Skeletal muscle tissue (tissue), 4 donors: ENCODE measurements around the gene NAIF1. TPM values are rescaled to one million over a fixed set of nuclear protein-coding genes. Genes with fewer than 3 reads are reported as not detected.
"Not testable (repeated sequence)": the region's sequence is repeated elsewhere in the genome, so short reads cannot be mapped to it uniquely, and the experiment has no call there.

Source experiments
- H3K27ac ChIP-seq: one replicate; pipeline ENCODE4 v1.7.0; 2013; ENCODE audit warnings: mild to moderate bottlenecking, low read depth, low read length, inconsistent platforms
- H3K27me3 ChIP-seq, 3 donors: one replicate each; pipeline ENCODE4 v1.7.0; 2013; ENCODE audit warnings: low read length in 3 of 3; ENCODE audit not compliant: control insufficient read depth in 3 of 3, insufficient read depth in 3 of 3
- H3K36me3 ChIP-seq, 3 donors: one replicate each; pipeline ENCODE4 v1.7.0; 2013; ENCODE audit warnings: low read length in 3 of 3; ENCODE audit not compliant: control insufficient read depth in 3 of 3, insufficient read depth in 3 of 3
- H3K4me1 ChIP-seq, 3 donors: one replicate each; pipeline ENCODE4 v1.7.0; 2013; ENCODE audit warnings: low read length in 3 of 3, mild to moderate bottlenecking in 3 of 3; ENCODE audit not compliant: control insufficient read depth in 3 of 3, insufficient read depth in 3 of 3
- H3K4me3 ChIP-seq, 3 donors: one replicate each; pipeline ENCODE4 v1.7.0; 2013; ENCODE audit warnings: low read length in 3 of 3
- H3K9ac ChIP-seq, 3 donors: one replicate each; pipeline ENCODE4 v1.7.0; 2013; ENCODE audit warnings: low read length in 3 of 3, mild to moderate bottlenecking in 3 of 3, moderate library complexity in 2 of 3, low read depth in 1 of 3
- H3K9me3 ChIP-seq, 3 donors: one replicate each; pipeline ENCODE4 v1.7.0; 2013; ENCODE audit warnings: low read length in 3 of 3; ENCODE audit not compliant: control insufficient read depth in 3 of 3
- total RNA-seq: library from RNA; depleted of rRNA; stranded (reverse); fragments of >200 nt; gene quantifications from one replicate; pipeline ENCODE4 v1.2.3, GENCODE V29; 2014
- donor health status: Osteomylitis.

NAIF1 gene
- total RNA-seq, 1 donor from 2014 or later: 8.9 TPM

- Histone ChIP-seq H3K36me3 (no peaks in the 10 kb centered on the region), H3K9ac (no peak overlapping the region)
These were observed 15.0 kb downstream of the NAIF1 start for GRCh38 chr9:128051932-128052709.

GRCh38 chr9:128049843-128050242 lies 17.3 kb downstream of the NAIF1 start:
- no peaks in the 10 kb centered on the region for H3K36me3 ChIP-seq
- peak overlapping the region in 2 of 3 donors; percentile 20 to 40 for H3K9ac ChIP-seq
- no peaks in the 10 kb centered on the region for H3K9me3 ChIP-seq
- no peak overlapping the region for H3K27ac ChIP-seq
- peaks cover 11 to 16% (median 13%) of the 10 kb centered on the region in 3 donors for H3K4me1 ChIP-seq
- no peaks in the 10 kb centered on the region for H3K27me3 ChIP-seq
- no peak overlapping the region for H3K4me3 ChIP-seq

More at GRCh38 chr9:128051932-128052709, 15.0 kb downstream of the NAIF1 start:
- H3K27me3 ChIP-seq: no peaks in the 10 kb centered on the region
- peaks cover 20 to 30% (median 27%) of the 10 kb centered on the region in 3 donors for H3K4me1 ChIP-seq
- no peaks in the 10 kb centered on the region for H3K9me3 ChIP-seq
- no peak overlapping the region for H3K4me3 ChIP-seq
- H3K27ac ChIP-seq: no peak overlapping the region

- Histone ChIP-seq H3K9ac (no peak overlapping the region), H3K4me1 (peaks cover 11 to 16% (median 16%) of the 10 kb centered on the region in 3 donors), H3K4me3 (no peak overlapping the region), H3K27ac (no peak overlapping the region), H3K27me3 (no peaks in the 10 kb centered on the region), H3K9me3 (no peaks in the 10 kb centered on the region), H3K36me3 (no peaks in the 10 kb centered on the region)
These were observed 18.5 kb downstream of the NAIF1 start for GRCh38 chr9:128048663-128049062.

- Histone ChIP-seq H3K27me3 (no peaks in the 10 kb centered on the region), H3K9ac (no peak overlapping the region), H3K4me1 (peaks cover 14 to 23% (median 23%) of the 10 kb centered on the region in 3 donors), H3K36me3 (no peaks in the 10 kb centered on the region), H3K9me3 (no peaks in the 10 kb centered on the region), H3K4me3 (no peak overlapping the region), H3K27ac (no peak overlapping the region)
These were observed 19.9 kb downstream of the NAIF1 start for GRCh38 chr9:128047231-128047630.

GRCh38 chr9:128045831-128046230 lies 21.3 kb downstream of the NAIF1 start:
- H3K27ac ChIP-seq: no peak overlapping the region
- H3K9ac ChIP-seq: no peak overlapping the region
- H3K9me3 ChIP-seq: no peaks in the 10 kb centered on the region
- H3K36me3 ChIP-seq: no peaks in the 10 kb centered on the region
- peaks cover 7 to 17% (median 16%) of the 10 kb centered on the region in 3 donors for H3K4me1 ChIP-seq
- H3K4me3 ChIP-seq: no peak overlapping the region
- H3K27me3 ChIP-seq: no peaks in the 10 kb centered on the region

GRCh38 chr9:128045409-128045808 lies 21.7 kb downstream of the NAIF1 start:
- H3K36me3 ChIP-seq, H3K4me3 ChIP-seq, H3K27me3 ChIP-seq, H3K9ac ChIP-seq, H3K27ac ChIP-seq, H3K9me3 ChIP-seq: not testable (repeated sequence)
- H3K4me1 ChIP-seq: peaks cover 4 to 15% (median 12%) of the 10 kb centered on the region in 3 donors

- no peaks in the 10 kb centered on the region for H3K36me3 ChIP-seq
- no peaks in the 10 kb centered on the region for H3K27me3 ChIP-seq
- H3K4me1 ChIP-seq: peaks cover 4 to 9% (median 7%) of the 10 kb centered on the region in 3 donors
- no peak overlapping the region for H3K4me3 ChIP-seq
- peak overlapping the region in 1 of 3 donors; percentile 33 for H3K9ac ChIP-seq
- no peak overlapping the region for H3K27ac ChIP-seq
- no peaks in the 10 kb centered on the region for H3K9me3 ChIP-seq
These were observed 23.7 kb downstream of the NAIF1 start for GRCh38 chr9:128043467-128043868.

GRCh38 chr9:128042043-128042442 lies 25.1 kb downstream of the NAIF1 start:
- Histone ChIP-seq H3K9me3 (no peaks in the 10 kb centered on the region), H3K27me3 (no peaks in the 10 kb centered on the region), H3K27ac (no peak overlapping the region), H3K9ac (no peak overlapping the region), H3K4me1 (peaks cover 4 to 9% (median 7%) of the 10 kb centered on the region in 3 donors), H3K4me3 (no peak overlapping the region), H3K36me3 (no peaks in the 10 kb centered on the region)

GRCh38 chr9:128040783-128041182 lies 26.3 kb downstream of the NAIF1 start:
- H3K9me3 ChIP-seq, H3K36me3 ChIP-seq, H3K4me3 ChIP-seq, H3K27ac ChIP-seq, H3K27me3 ChIP-seq, H3K4me1 ChIP-seq, H3K9ac ChIP-seq: not testable (repeated sequence)

GRCh38 chr9:128036522-128036921 lies 30.6 kb downstream of the NAIF1 start:
- not testable (repeated sequence) for H3K4me1 ChIP-seq, H3K27ac ChIP-seq, H3K27me3 ChIP-seq, H3K9ac ChIP-seq, H3K4me3 ChIP-seq, H3K9me3 ChIP-seq, H3K36me3 ChIP-seq
